SU-DHL-6 (cell line): ENCODE results near the gene ADAMTS12.

ENCODE experiments used
- EZH2phosphoT487 ChIP-seq: fragments of 200-600 bp; sonication (generic), shearing (Covaris generic); conservative IDR thresholded peaks from 2 replicates; pipeline ENCODE4 v1.6.1; 2018; ENCODE audit warnings: mild to moderate bottlenecking, antibody characterized with exemption, low read length, moderate library complexity, mixed read lengths
- TF ChIP-seq, protein P1 (sequence below): fragments of 200-600 bp; sonication (generic); IDR thresholded peaks from one replicate; pipeline ENCODE4 v1.5.1; 2017; ENCODE audit warnings: antibody characterized with exemption, mild to moderate bottlenecking, low read length, moderate library complexity; ENCODE audit not compliant: insufficient read depth, poor library complexity, severe bottlenecking

GRCh38 chr5:33621514-33621913 is 270.3 kb downstream of the ADAMTS12 start:
- TF ChIP-seq, protein P1, sequence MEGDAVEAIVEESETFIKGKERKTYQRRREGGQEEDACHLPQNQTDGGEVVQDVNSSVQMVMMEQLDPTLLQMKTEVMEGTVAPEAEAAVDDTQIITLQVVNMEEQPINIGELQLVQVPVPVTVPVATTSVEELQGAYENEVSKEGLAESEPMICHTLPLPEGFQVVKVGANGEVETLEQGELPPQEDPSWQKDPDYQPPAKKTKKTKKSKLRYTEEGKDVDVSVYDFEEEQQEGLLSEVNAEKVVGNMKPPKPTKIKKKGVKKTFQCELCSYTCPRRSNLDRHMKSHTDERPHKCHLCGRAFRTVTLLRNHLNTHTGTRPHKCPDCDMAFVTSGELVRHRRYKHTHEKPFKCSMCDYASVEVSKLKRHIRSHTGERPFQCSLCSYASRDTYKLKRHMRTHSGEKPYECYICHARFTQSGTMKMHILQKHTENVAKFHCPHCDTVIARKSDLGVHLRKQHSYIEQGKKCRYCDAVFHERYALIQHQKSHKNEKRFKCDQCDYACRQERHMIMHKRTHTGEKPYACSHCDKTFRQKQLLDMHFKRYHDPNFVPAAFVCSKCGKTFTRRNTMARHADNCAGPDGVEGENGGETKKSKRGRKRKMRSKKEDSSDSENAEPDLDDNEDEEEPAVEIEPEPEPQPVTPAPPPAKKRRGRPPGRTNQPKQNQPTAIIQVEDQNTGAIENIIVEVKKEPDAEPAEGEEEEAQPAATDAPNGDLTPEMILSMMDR, result no peak
- TF ChIP-seq EZH2phosphoT487, result no peak
